ENCODE measurements around the gene ENC1.

DNA sequence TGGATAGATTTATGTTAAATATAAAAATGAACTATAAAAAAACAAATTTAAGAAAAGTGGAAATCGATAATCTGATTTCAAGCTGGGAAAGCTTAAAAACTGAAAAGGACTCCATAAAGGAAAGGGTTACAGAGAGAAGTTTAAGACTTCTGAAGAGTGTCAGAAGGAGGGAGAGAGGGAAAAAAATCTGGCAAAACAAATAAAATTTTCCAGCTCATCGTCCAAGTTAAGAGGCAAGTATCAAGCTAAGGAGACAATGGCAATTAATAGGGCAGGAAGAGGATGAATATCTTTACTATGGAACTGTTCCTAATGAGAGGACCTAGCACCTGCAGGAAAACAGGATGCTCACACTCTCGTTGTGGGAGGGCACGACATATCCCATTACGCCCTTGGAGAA lies 24.0 kb upstream of the ENC1 start:
- TF ChIP-seq, protein P1, sequence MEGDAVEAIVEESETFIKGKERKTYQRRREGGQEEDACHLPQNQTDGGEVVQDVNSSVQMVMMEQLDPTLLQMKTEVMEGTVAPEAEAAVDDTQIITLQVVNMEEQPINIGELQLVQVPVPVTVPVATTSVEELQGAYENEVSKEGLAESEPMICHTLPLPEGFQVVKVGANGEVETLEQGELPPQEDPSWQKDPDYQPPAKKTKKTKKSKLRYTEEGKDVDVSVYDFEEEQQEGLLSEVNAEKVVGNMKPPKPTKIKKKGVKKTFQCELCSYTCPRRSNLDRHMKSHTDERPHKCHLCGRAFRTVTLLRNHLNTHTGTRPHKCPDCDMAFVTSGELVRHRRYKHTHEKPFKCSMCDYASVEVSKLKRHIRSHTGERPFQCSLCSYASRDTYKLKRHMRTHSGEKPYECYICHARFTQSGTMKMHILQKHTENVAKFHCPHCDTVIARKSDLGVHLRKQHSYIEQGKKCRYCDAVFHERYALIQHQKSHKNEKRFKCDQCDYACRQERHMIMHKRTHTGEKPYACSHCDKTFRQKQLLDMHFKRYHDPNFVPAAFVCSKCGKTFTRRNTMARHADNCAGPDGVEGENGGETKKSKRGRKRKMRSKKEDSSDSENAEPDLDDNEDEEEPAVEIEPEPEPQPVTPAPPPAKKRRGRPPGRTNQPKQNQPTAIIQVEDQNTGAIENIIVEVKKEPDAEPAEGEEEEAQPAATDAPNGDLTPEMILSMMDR (optimal IDR thresholded peaks at IDR 0.05 in 1 of 3, IDR thresholded peaks at IDR 0.05 in 1 of 3, conservative IDR thresholded peaks at IDR 0.05 in 1 of 3; ENCODE audit: extremely low read depth in 1 of 3, insufficient read depth in 2 of 3, low read length in 3 of 3) = no peak
- TF ChIP-seq EZH2 (IDR thresholded peaks at IDR 0.05; ENCODE audit: low read length) = no peak
